Ovary (tissue), 3 donors: ENCODE results near the gene SLC9A7.

Experiments used
- CTCF ChIP-seq, 3 donors: fragments of 450-650 bp in 2 of 3; fragments of 200-600 bp in 1 of 3; IDR thresholded peaks; one replicate each; pipeline versions ENCODE4 v1.5.1 to v1.8.0; 2016 to 2022; ENCODE audit warnings: antibody characterized with exemption in 3 of 3, mild to moderate bottlenecking in 1 of 3
- EP300 ChIP-seq: sonication (generic); formaldehyde crosslinking; IDR thresholded peaks from one replicate; pipeline ENCODE4 v1.6.1; 2017; ENCODE audit warnings: antibody characterized with exemption
- donor health status: DM: no; HTN: no; CAD: no.

DNA sequence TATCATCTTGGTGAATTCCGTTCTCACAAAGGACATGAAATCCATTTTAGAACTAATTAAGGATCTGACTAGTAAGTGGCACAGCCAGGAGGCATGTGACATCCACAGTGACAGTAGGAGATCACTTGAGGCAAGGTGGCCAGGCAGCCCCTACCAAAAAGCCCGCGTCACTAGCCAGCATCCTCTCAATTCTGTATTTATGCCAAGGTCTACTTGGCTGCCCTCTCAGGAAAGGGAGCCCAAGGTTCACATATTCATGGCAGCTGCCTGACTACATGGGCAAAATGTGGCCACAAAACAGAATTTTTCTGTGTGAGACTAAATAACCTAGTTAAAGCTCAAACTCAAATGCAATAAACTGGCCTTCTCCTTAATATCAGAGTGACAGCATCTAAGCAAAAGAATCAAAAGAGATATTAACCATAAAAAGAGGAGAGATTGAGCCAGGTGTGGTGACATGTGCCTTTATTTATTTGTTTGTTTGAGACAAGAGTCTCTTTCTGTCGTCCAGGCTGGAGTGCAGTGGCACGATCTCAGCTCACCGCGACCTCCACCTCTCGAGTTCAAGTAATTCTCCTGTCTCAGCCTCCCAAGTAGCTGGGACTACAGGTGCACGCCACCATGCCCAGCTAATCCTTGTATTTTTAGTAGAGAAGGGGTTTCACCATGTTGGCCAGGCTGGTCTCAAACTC lies 51.5 kb downstream of the SLC9A7 start:
- no peak for TF ChIP-seq CTCF (IDR thresholded peaks at IDR 0.05)
- TF ChIP-seq EP300: no peak
